DND-41 (cell line): Measurements from ENCODE around the gene SIRT5.

Experiments used
- CTCF ChIP-seq: IDR thresholded peaks from 2 replicates; pipeline ENCODE4 v1.5.1; 2012; ENCODE audit warnings: borderline replicate concordance, low read length, moderate library complexity, mild to moderate bottlenecking; ENCODE audit not compliant: poor library complexity, severe bottlenecking; ENCODE audit errors: extremely low read depth
- EZH2 ChIP-seq: IDR thresholded peaks from 3 replicates; pipeline ENCODE4 v1.6.1; 2012; ENCODE audit warnings: borderline replicate concordance, low read depth, mild to moderate bottlenecking, moderate library complexity, low read length, inconsistent platforms; ENCODE audit not compliant: severe bottlenecking

- no peak for TF ChIP-seq CTCF
- no peak for TF ChIP-seq EZH2
Measured at GRCh38 chr6:13576017-13576416, 1.6 kb downstream of the SIRT5 start.
